ENCODE measurements around the gene SLC38A7. TPM values are rescaled to one million over a fixed set of nuclear protein-coding genes. Genes with fewer than 3 reads are reported as not detected.

Gene SLC38A7
- total and polyA plus RNA-seq, 2 of the 13 experiments (the other 11 are each of a cell fraction or from before 2014, with no cell fraction given): 13.2 to 14.1 TPM

GRCh38 chr16:58661199-58661830, 23.3 kb downstream of the SLC38A7 start (continued):
- peak; percentile 63 for TF ChIP-seq THAP11 (CRISPR knock-in tag; IDR thresholded peaks at IDR 0.05)
- peak; percentile 22 for TF ChIP-seq XRCC5 (optimal IDR thresholded peaks at IDR 0.05; ENCODE audit: low read length)
- TF ChIP-seq ZFP91 (CRISPR knock-in tag; IDR thresholded peaks at IDR 0.05; ENCODE audit: borderline replicate concordance): no peak
- no peak for TF ChIP-seq ZNF570 (CRISPR knock-in tag; IDR thresholded peaks at IDR 0.05; ENCODE audit: borderline replicate concordance)
- 0 out of 2 replicates have a peak, but pooled peaks have one; percentile 27 for TF ChIP-seq SAP130 (CRISPR knock-in tag; IDR thresholded peaks at IDR 0.05; ENCODE audit: low read depth)
- TF ChIP-seq ZNF335 (CRISPR knock-in tag; IDR thresholded peaks at IDR 0.05): 0 out of 2 replicates have a peak, but pooled peaks have one; percentile 42
- peak; percentile 87 for TF ChIP-seq SMC3 (IDR thresholded peaks at IDR 0.05; ENCODE audit: low read length)
- 0 out of 2 replicates have a peak, but pooled peaks have one; percentile 52 for TF ChIP-seq IRF2 (CRISPR knock-in tag; IDR thresholded peaks at IDR 0.05)
- 0 out of 2 replicates have a peak, but pooled peaks have one; percentile 8 for TF ChIP-seq THRA (CRISPR knock-in tag; IDR thresholded peaks at IDR 0.05; ENCODE audit: borderline replicate concordance)
- no peak for TF ChIP-seq SOX6 (IDR thresholded peaks at IDR 0.05)
- peak; percentile 22; the same call in 1 of the 2 replicates for TF ChIP-seq SOX6 (CRISPR knock-in tag; IDR thresholded peaks at IDR 0.05)
- 0 out of 2 replicates have a peak, but pooled peaks have one; percentile 30 for TF ChIP-seq PPARG (CRISPR knock-in tag; conservative IDR thresholded peaks at IDR 0.05)
- no peak for TF ChIP-seq PRDM15 (CRISPR knock-in tag; IDR thresholded peaks at IDR 0.05)

Measured in HepG2 (cell line).